NCI-H128 (cell line): ENCODE results near the gene ERFE.

Experiments
- DNase-seq: peaks from one replicate; lab custom pipeline; 2025; ENCODE audit not compliant: unreplicated experiment; lab: John Stamatoyannopoulos, UW

The ERFE gene

DNA sequence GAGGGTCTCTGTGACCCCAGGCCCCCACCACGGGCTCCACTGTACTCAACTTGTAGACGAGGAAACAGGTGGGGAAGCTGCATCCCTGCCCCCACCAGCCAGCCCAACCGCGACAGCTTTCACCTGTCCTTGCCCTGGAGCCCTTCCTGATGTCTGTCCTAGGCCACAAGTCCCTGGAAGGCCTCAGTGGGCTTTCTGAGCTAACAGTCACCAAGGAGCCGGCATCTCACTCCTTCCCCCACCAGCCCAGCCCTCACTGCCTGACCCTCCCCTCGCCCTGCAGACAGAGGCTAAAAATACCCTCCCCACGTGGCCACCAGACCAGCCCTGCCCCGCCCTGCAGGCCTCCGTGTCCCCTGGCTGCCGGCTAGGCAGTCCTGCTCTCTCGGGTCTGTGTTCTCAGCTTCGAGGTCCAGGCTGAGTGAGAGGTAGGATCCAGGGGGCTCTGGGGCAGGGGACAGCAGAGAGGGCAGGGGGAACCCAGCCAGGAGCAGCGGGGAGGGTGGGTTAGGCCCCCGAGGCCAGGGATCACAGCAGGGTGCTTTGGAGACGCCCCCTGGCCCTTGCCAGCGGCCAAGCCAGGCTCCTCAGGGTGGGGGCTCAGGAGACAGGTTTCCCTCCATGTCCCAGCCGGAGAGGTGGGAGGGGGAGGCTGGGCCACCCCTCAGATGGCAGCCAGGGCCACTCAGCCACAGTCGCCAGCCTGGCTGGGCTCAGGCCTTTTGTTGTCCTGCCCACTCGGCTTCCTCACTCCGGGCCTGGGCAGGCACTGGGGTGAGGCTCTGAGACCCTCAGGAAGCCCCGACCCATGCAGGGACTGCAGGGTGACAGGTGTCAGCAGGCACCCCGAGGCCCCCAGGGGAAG is 20.2 kb upstream of the ERFE start, which contains the start of gene KLHL30:
Gene KLHL30 (plus strand): TSS at position 338 of the 865 bp plus-strand sequence. CDS start 2,087 bp downstream, outside the sequence.
- DNase-seq, result no peak

- no peak for DNase-seq
These were observed 19.4 kb upstream of the ERFE start for GRCh38 chr2:238139196-238140039.

DNA sequence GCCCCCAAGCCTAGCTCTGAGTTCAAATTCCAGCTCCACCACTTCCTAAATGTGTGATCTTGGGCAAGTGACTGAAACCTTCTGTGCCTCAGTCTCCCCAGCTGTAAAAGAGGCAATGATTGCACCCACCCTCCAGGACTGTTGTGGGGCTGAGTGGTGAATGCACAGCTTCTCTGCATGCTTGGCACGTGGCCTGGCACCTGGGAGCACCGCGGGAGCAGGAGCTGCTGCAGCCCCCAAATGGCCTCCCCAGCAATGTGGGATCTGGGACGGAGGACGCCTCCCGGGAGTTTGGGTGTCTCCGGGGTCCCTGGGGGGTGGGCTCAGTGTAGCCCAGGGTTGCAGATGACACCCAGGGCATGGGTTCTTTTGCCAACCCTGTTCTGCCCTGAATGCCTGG is 18.7 kb upstream of the ERFE start:
- no peak for DNase-seq

DNA sequence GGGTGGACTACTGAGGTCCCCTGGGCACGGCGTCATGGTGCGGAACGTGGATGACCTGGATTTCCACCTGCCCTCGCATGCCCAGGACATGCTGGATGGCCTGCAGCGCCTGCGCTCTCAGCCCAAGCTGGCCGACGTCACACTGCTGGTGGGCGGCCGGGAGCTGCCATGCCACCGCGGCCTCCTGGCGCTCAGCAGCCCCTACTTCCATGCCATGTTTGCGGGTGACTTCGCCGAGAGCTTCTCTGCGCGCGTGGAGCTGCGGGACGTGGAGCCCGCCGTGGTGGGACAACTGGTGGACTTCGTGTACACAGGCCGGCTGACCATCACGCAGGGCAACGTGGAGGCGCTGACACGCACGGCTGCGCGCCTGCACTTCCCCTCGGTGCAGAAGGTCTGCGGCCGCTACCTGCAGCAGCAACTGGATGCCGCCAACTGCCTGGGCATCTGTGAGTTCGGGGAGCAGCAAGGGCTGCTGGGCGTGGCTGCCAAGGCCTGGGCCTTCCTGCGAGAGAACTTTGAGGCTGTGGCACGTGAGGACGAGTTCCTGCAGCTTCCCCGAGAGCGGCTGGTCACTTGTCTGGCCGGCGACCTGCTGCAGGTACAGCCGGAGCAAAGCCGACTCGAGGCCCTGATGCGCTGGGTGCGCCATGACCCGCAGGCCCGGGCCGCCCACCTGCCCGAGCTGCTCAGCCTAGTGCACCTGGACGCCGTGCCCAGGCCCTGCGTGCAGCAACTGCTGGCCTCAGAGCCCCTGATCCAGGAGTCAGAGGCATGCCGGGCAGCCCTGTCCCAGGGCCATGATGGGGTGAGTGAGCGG is 17.8 kb upstream of the ERFE start:
- DNase-seq, result no peak

DNA sequence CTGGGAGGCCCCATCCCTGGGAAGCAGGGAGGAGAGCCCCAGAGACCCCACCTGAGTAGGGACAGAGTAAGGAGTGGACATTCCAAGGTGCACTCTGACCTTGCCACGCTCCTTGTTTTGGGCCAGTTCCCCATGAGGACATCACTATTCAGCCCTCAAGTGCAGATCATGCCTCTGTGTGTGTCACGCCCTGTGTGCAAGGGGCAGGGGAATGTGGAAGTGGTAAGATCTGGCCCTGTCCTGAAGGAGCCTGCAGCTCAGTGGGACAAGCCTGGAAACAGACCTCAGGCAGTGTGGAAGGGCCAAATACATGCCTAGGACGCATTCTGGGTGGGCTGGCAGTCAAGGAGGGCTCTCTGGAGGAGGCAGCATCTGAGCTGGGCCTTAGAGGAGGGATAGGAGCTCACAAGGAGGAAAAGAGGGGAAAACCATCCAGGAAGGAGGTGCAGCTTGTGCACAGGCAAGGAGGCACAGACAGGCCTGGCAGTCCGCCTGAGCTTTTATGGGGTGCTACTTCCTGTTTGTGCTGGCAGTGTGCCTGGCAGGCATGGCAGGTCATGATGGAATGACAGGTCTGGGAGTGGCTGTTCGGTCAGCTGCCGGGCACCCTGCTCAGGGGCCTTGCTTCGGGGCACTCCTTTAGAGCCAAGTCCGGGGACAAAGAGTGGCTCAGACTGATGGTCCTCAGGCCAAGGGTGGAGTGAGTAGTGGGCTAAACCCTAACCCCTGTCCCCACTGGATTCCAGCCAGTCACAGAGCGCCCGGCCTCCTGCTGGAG is 17.0 kb upstream of the ERFE start:
- no peak for DNase-seq

- no peak for DNase-seq
These were observed 16.2 kb upstream of the ERFE start for GRCh38 chr2:238142382-238143205.

DNA sequence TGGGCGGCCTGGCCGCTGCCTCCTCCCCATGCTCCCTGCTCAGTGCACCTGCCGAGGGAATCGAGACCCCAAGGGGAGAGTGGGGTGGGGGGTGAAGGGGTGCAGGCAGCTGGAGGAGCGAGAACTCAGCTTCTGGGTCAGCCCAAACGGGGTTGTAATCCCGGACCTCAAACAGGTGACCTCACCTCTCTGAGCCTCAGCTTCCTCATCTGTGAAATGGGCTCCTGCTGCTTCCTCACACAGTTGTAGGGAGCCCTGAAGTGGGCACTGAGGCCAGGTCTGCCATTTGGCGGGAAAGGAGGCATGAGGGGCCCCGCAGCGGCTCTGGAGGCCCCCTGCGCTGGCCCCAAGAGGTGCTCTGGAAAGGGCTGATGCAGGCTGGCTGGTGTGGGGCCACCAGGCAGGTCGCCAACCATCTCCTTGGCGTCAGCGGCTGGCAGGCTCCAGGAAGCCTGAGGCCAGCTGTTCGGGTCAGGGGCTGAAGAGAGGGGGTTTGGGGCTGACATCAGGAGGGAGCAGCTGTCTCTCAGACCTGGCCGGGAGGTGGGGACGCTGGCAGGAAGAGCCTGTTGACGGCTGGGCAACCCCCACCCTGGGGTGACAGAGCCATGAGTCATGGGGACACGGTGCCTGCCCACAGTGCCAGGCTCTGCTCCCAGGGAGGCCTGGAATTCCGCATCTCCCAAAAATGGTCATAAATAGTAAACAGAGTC is 15.4 kb upstream of the ERFE start:
- DNase-seq, result no peak

GRCh38 chr2:238144262-238144661 is 14.5 kb upstream of the ERFE start:
- DNase-seq, result no peak

DNA sequence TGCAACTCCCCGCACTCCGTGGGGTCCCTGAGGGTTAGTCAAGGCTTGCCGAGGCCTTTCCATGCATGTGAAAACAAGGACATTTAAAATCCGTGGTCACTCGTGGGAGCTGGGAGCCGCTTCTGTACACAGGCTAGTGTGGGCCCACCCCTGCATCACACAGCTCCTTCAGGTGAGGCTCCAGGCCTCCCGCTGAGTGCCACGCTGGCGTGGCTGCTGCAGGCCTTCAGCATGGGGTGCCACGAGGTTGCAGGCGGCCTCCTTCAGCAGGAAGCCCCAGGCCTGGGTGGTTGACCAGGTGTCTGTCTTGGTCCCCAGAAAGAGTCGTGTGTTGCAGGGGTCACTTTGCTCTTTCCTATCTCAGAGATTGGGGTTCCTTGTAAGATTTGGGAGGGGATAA is 13.7 kb upstream of the ERFE start:
- DNase-seq, result no peak

- DNase-seq, result no peak
These were observed 12.9 kb upstream of the ERFE start for GRCh38 chr2:238145851-238146250.

DNA sequence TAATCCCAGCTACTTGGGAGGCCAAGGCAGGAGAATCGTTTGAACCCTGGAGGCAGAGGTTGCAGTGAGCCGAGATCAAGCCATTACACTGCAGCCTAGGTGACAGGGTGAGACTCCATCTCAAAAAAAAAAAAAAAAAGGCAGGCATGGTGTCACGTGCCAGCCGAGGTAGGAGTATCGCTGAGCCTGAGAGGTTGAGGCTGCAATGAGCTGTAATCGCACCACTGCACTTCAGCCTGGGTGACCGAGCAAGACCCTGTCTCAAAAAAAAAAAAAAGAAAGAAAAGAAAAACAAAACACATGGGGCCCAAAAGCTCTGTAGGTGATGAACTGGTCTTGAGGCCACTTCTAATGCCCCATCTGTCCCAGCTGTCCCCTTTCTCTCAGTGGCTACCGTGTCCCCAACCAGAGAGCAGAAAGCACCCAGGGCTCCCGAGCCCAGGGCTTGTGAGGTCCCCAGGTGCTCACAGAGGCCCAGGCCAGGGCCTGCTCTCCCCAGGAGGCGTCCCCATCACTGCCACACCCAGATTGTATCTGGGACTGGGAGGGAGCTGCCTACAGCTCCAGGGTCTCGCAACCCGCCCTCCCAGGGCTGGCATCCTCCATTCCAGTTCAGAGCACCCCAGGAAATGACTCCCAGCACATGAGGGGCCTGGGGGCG is 11.8 kb upstream of the ERFE start:
- DNase-seq, result no peak

- no peak for DNase-seq
These were observed 9.8 kb upstream of the ERFE start for GRCh38 chr2:238148981-238149380.

DNA sequence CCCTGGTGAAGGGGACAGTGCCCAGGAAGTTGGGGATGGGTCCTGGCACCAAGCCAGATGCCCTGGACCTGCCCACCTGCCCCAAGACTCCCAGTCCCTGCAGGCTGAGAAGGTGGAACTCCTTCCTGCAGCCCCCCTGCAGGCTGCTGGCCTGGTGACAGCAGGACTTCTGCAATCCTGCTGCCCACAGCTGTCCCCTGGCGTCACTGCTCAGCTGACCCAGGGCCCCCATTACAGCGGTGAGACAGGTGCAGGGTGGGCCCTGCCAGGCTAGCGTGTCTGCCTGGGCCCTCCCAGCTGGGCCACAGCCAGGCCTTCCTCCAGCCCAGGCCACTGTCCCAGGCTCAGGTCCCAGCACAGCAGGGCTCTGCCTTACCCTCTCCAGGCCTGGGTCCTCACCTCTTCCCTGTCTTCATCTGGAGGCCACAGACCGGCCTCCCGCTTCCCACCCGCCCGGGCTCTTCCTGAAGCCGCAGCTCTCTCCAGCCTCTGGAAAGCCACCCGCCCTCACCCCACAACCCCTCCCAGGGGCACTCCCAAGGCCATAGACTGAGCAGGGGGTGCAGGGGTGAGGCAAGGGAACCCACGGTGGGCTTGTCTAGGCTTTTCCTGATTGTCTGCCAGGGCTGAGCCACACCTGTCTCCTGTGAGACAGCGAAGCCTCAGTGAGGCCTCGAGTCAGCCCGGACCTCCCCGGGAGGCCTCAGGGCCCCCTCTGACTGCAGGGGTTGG is 8.8 kb upstream of the ERFE start:
- DNase-seq, result no peak

DNA sequence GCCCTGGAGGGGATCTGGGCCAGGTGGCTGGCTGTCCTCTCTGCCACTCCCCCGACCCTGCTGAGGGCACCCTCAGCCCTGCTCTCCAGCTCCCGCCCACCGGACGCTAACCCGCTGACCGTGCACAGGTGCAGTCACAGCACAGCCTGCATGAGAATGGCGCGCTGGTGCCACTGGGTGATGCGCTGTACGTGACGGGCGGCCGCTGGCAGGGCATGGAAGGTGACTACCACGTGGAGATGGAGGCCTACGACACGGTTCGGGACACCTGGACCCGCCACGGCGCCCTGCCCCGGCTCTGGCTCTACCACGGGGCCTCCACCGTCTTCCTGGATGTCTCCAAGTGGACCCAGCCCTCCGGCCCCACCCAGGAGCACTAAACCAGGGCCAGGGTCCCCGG is 8.1 kb upstream of the ERFE start:
- no peak for DNase-seq

- no peak for DNase-seq
These were observed 7.6 kb upstream of the ERFE start for GRCh38 chr2:238151205-238151604.

DNA sequence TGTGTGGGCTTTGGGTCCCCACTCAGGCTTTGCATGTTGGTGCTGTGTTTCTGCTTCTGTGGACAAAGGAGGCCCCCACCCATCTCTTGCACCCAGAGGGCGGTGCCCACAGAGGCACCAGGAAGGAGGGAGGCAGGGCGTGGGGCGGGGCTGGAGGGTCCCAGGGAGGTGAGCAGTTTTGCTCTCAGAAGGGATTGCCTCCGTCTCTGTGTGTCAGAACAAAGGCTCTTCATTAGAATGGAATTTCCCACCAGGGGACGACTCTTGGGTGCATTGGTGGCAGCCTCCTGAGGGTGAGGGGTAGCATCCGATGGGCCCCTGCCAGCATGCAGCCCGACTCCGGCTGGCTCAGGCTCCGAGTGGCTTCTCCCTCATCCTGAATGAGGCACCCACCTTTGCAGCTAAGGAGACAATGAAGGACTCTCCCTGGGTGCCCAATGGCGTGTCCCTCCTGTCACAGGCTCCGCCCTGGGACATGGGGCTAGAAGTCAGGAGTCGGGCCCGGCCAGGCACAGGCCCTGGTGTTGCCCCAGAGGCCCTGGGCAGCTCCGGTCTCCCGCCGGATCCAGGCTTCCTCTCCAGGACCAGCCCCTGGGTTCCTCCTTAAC is 7.0 kb upstream of the ERFE start:
- DNase-seq, result no peak
